HCT116 (cell line): ENCODE measurements around the gene DAZAP1. TPM values are rescaled to one million over a fixed set of nuclear protein-coding genes. Genes with fewer than 3 reads are reported as not detected.

ENCODE experiments used
- ATAC-seq: fragments of 200-7000 bp; cut with Tn5 transposase; 2 replicates; pipeline ENCODE4 v1.9.1; 2020; ENCODE audit warnings: mild to moderate bottlenecking, moderate library complexity
- BruUV-seq: library from RNA; stranded (reverse); fragments of 400-500 nt; replicated peaks from 2 replicates; lab custom pipeline; 2021; lab: Mats Ljungman, UMichigan
- CTCF ChIA-PET: fragments of 300-600 bp; sonication (Branson Sonifier 250); formaldehyde crosslinking; loops from one replicate; lab custom pipeline; 2021; ENCODE audit warnings: antibody characterized with exemption; lab: Charles Lee
- POLR2A ChIA-PET: fragments of 300-600, 350-600 bp; sonication (Branson Sonifier 250); formaldehyde crosslinking; loops from one replicate; lab custom pipeline; 2021; ENCODE audit warnings: antibody characterized with exemption; lab: Charles Lee
- RAD21 ChIA-PET, 2 experiments: fragments of 300-600 bp; sonication (Branson Sonifier 250); formaldehyde crosslinking; loops; one replicate each; lab custom pipeline; 2023; ENCODE audit warnings: low total read pairs in 2 of 2; ENCODE audit not compliant: uncharacterized antibody in 2 of 2, unreplicated experiment in 2 of 2, low non-redundant PET in 1 of 2; lab: Charles Lee
- DNase-seq: peaks from one replicate; pipeline ENCODE4 v3.0.0-alpha.2; 2010; ENCODE audit warnings: low read depth, low spot score
- H2AFZ ChIP-seq: fragments of 200-600 bp; shearing (Covaris generic), sonication (generic); 2 replicates; pipeline ENCODE4 v1.6.1; 2017; ENCODE audit warnings: low read depth, mixed run types, mixed read lengths, antibody characterized with exemption, low read length; ENCODE audit not compliant: poor library complexity, severe bottlenecking
- H3K27ac ChIP-seq: 2 replicates; pipeline ENCODE4 v1.5.1; 2012; ENCODE audit warnings: low read depth, low read length
- H3K27me3 ChIP-seq: fragments of 200-600 bp; sonication (generic); 2 replicates; pipeline ENCODE4 v1.6.1; 2016; ENCODE audit warnings: mixed run types, low read length, mixed read lengths; ENCODE audit not compliant: insufficient read depth
- H3K36me3 ChIP-seq, 2 experiments: fragments of 200-500 bp in 1 of 2; fragments of 200-600 bp in 1 of 2; sonication (Bioruptor generic) in 1 of 2; sonication (generic) in 1 of 2; 2 replicates each; pipeline versions ENCODE4 v1.5.1 to v1.6.1; 2014 to 2016; ENCODE audit warnings: low read length in 2 of 2, inconsistent platforms in 1 of 2, mixed read lengths in 1 of 2, mixed run types in 1 of 2; ENCODE audit not compliant: insufficient read depth in 2 of 2, control insufficient read depth in 1 of 2
- H3K4me1 ChIP-seq, 2 experiments: fragments of 200-600 bp in 1 of 2; sonication (generic) in 1 of 2; 2 replicates each; pipeline versions ENCODE4 v1.5.1 to v1.6.1; 2012 to 2017; ENCODE audit warnings: low read length in 2 of 2, inconsistent platforms in 1 of 2, mild to moderate bottlenecking in 1 of 2, mixed read lengths in 1 of 2, mixed run types in 1 of 2, moderate library complexity in 1 of 2; ENCODE audit not compliant: insufficient read depth in 2 of 2, control insufficient read depth in 1 of 2
- H3K4me2 ChIP-seq: fragments of 200-600 bp; sonication (generic); 2 replicates; pipeline ENCODE4 v1.6.1; 2017; ENCODE audit warnings: mixed run types, low read length, mixed read lengths
- H3K4me3 ChIP-seq, 2 experiments: fragments of 200-600 bp in 1 of 2; sonication (generic) in 1 of 2; replicated peaks in 1 of 2; 2 replicates each; pipeline ENCODE4 v1.5.1; 2011 to 2016; ENCODE audit warnings: low read length in 2 of 2, control low read depth in 1 of 2, low read depth in 1 of 2, mild to moderate bottlenecking in 1 of 2, mixed read lengths in 1 of 2, mixed run types in 1 of 2
- H3K79me2 ChIP-seq: fragments of 200-600 bp; sonication (generic); 2 replicates; pipeline ENCODE4 v1.6.1; 2017; ENCODE audit warnings: mild to moderate bottlenecking, mixed run types, low read length, moderate library complexity, mixed read lengths; ENCODE audit not compliant: insufficient read depth
- H3K9ac ChIP-seq: fragments of 200-600 bp; sonication (generic); 2 replicates; pipeline ENCODE4 v1.6.1; 2016; ENCODE audit warnings: low read length, mixed read lengths
- H3K9me2 ChIP-seq: fragments of 200-600 bp; sonication (generic), shearing (Covaris generic); 2 replicates; pipeline ENCODE4 v1.6.1; 2017; ENCODE audit warnings: mixed run types, mild to moderate bottlenecking, moderate library complexity; ENCODE audit not compliant: insufficient read depth
- H3K9me3 ChIP-seq, 2 experiments: fragments of 200-500 bp in 1 of 2; fragments of 200-600 bp in 1 of 2; sonication (Bioruptor generic) in 1 of 2; sonication (generic) in 1 of 2; 2 replicates each; pipeline ENCODE4 v1.6.1; 2014 to 2017; ENCODE audit warnings: low read length in 2 of 2, mixed read lengths in 2 of 2, inconsistent platforms in 1 of 2, low read depth in 1 of 2, mild to moderate bottlenecking in 1 of 2, mixed run types in 1 of 2, moderate library complexity in 1 of 2; ENCODE audit not compliant: control insufficient read depth in 1 of 2, insufficient read depth in 1 of 2
- H4K20me1 ChIP-seq: fragments of 200-600 bp; sonication (generic), shearing (Covaris generic); 2 replicates; pipeline ENCODE4 v1.6.1; 2017; ENCODE audit warnings: mixed run types, mild to moderate bottlenecking, moderate library complexity; ENCODE audit not compliant: insufficient read depth
- ATF3 ChIP-seq: IDR thresholded peaks from 2 replicates; pipeline ENCODE4 v1.6.1; 2012
- CTCF ChIP-seq, 3 experiments: fragments of 200-600 bp in 1 of 3; sonication (generic) in 1 of 3; IDR thresholded peaks in 2 of 3; conservative IDR thresholded peaks in 1 of 3; 2 replicates each; pipeline ENCODE4 v1.5.1; 2012 to 2017; ENCODE audit warnings: low read depth in 2 of 3, low read length in 2 of 3, antibody characterized with exemption in 1 of 3, borderline replicate concordance in 1 of 3, control low read depth in 1 of 3, mild to moderate bottlenecking in 1 of 3, mixed read lengths in 1 of 3, mixed run types in 1 of 3, moderate library complexity in 1 of 3; ENCODE audit not compliant: insufficient read depth in 1 of 3
- EZH2 ChIP-seq: fragments of 200-600 bp; sonication (generic); IDR thresholded peaks from 2 replicates; pipeline ENCODE4 v1.6.1; 2017; ENCODE audit warnings: antibody characterized with exemption, mixed run types
- JUND ChIP-seq: IDR thresholded peaks from 2 replicates; pipeline ENCODE4 v1.6.1; 2012
- POLR2A ChIP-seq: IDR thresholded peaks from 2 replicates; pipeline ENCODE4 v1.7.0; 2011; ENCODE audit warnings: borderline replicate concordance; ENCODE audit not compliant: insufficient read depth, insufficient read length; ENCODE audit errors: extremely low read depth
- POLR2AphosphoS5 ChIP-seq: IDR thresholded peaks from 2 replicates; pipeline ENCODE4 v1.6.1; 2011; ENCODE audit warnings: mild to moderate bottlenecking, low read depth, low read length, moderate library complexity
- RAD21 ChIP-seq: IDR thresholded peaks from 2 replicates; pipeline ENCODE4 v1.6.1; 2012; ENCODE audit warnings: low read depth, mild to moderate bottlenecking
- SIN3A ChIP-seq: IDR thresholded peaks from 2 replicates; pipeline ENCODE4 v1.6.1; 2012; ENCODE audit warnings: low read depth
- SP1 ChIP-seq: IDR thresholded peaks from 2 replicates; pipeline ENCODE4 v1.6.1; 2012; ENCODE audit warnings: low read depth
- TCF7L2 ChIP-seq: IDR thresholded peaks from 2 replicates; pipeline ENCODE4 v1.7.0; 2011; ENCODE audit warnings: borderline replicate concordance, inconsistent platforms; ENCODE audit not compliant: insufficient read depth, insufficient read length; ENCODE audit errors: extremely low read depth
- YY1 ChIP-seq: IDR thresholded peaks from 2 replicates; pipeline ENCODE4 v1.6.1; 2011; ENCODE audit warnings: low read length, low read depth, moderate library complexity, mild to moderate bottlenecking; ENCODE audit not compliant: insufficient replicate concordance; ENCODE audit errors: extremely low read depth
- ZFX ChIP-seq: fragments of 450-650 bp; IDR thresholded peaks from 2 replicates; pipeline ENCODE4 v1.6.1; 2017
- intact Hi-C: fragments of 100-400 bp; cut with micrococcal nuclease; formaldehyde crosslinking; loops from 2 replicates; pipeline ENCODE4 v1.10.0; 2022
- total RNA-seq: library from RNA; stranded (reverse); gene quantifications from one replicate; pipeline ENCODE4 v1.2.1, GENCODE V29; 2021; ENCODE audit not compliant: unreplicated experiment

DAZAP1 gene
- total RNA-seq, 1 experiment from 2014 or later = 191 TPM

- H3K4me2 ChIP-seq = no peak overlapping the region
- TF ChIP-seq POLR2A (no peak), POLR2AphosphoS5 (0 out of 2 replicates have a peak, but pooled peaks have one; percentile 0), JUND (no peak), TCF7L2 (no peak), EZH2 (no peak), SIN3A (no peak)
- no peaks in the 10 kb centered on the region for H3K27me3 ChIP-seq
- H3K9me2 ChIP-seq = no peaks in the 10 kb centered on the region
- H3K9me3 ChIP-seq = no peaks in the 10 kb centered on the region
- no peaks in the 10 kb centered on the region for H4K20me1 ChIP-seq
- no peak overlapping the region for H2AFZ ChIP-seq
- ChIA-PET RAD21 (no interaction called here), POLR2A (no interaction called here), CTCF (no interaction called here)
- peak; percentile 19; the same call in 1 of the 2 replicates for ATAC-seq
- intact Hi-C loops = no loop called here
- H3K4me3 ChIP-seq = no peak overlapping the region
- no peak overlapping the region for H3K9ac ChIP-seq
- no peaks in the 10 kb centered on the region for H3K79me2 ChIP-seq
- H3K36me3 ChIP-seq = peaks cover 5 to 12% of the 10 kb centered on the region in 2 experiments; a peak in 3 of 4 replicates
- no TSS peak for BruUV-seq
- DNase-seq = no peak
- peaks cover 0 to 6% of the 10 kb centered on the region in 2 experiments; a peak in 2 of 4 replicates for H3K4me1 ChIP-seq
- H3K27ac ChIP-seq = no peak overlapping the region
Observed at GRCh38 chr19:1377965-1378785, 29.2 kb upstream of the DAZAP1 start.

GRCh38 chr19:1379126-1379905 lies 28.1 kb upstream of the DAZAP1 start:
- Histone ChIP-seq H3K9me2 (no peaks in the 10 kb centered on the region), H3K79me2 (peaks cover 5% of the 10 kb centered on the region), H3K27me3 (no peaks in the 10 kb centered on the region), H3K36me3 (peaks cover 0 to 2% of the 10 kb centered on the region in 2 experiments; a peak in 1 of 4 replicates), H3K4me1 (peaks cover 0 to 8% of the 10 kb centered on the region in 2 experiments; a peak in 2 of 4 replicates), H4K20me1 (no peaks in the 10 kb centered on the region), H3K9me3 (no peaks in the 10 kb centered on the region), H3K4me2 (no peak overlapping the region), H2AFZ (no peak overlapping the region), H3K27ac (no peak overlapping the region), H3K9ac (no peak overlapping the region), H3K4me3 (no peak overlapping the region)
- ATAC-seq (no peak), DNase-seq (no peak)
- ChIA-PET POLR2A (no interaction called here), RAD21 (no interaction called here), CTCF (no interaction called here)
- intact Hi-C loops = no loop called here
- no TSS peak for BruUV-seq
- TF ChIP-seq SP1 = no peak
- no peak for TF ChIP-seq ATF3
- no peak for TF ChIP-seq RAD21
- TF ChIP-seq YY1 = no peak
- TF ChIP-seq ZFX = no peak
- no peak for TF ChIP-seq EZH2
- TF ChIP-seq POLR2AphosphoS5 = no peak
- TF ChIP-seq CTCF (IDR thresholded peaks at IDR 0.05 in 2 of 3, conservative IDR thresholded peaks at IDR 0.05 in 1 of 3; ENCODE audit: borderline replicate concordance in 1 of 3, insufficient read depth in 1 of 3, low read depth in 2 of 3, low read length in 2 of 3) = no peak
- TF ChIP-seq TCF7L2 = no peak
